ENCODE measurements around the gene LITAF.

DNA sequence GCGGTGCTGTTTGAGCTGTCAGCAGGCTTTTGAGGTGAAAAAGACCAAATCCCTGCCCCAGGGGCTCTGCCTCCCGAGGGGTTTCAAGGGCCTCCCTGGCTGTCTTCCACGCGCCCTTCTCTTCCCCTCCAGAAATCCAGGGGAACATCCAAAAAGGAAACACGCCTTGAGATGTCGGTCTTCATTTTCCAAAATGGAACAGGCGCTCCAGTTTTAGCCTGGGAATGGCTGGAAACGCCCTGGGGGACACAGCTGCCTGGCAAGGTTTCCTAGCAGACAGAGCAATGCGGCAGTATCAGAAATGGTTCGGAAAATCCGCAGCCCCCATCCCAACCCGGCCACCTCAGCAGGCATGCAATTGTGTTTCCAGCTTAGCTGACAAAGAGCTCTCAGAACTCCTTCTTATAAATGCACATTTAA lies 16.6 kb upstream of the LITAF start:
- TF ChIP-seq POLR2AphosphoS5 (IDR thresholded peaks at IDR 0.05; ENCODE audit: low read depth) (no peak), CTCF (IDR thresholded peaks at IDR 0.05; ENCODE audit: insufficient read depth, low read length) (no peak)
